Right forelimb (tissue), 1 donor: ENCODE data around the gene RNF111.
"Not testable (repeated sequence)": the region's sequence is repeated elsewhere in the genome, so short reads cannot be mapped to it uniquely, and the experiment has no call there.

ENCODE experiments used
- DNase-seq: peaks from one replicate; pipeline ENCODE4 v3.0.0-alpha.2; 2018

Gene RNF111

DNA sequence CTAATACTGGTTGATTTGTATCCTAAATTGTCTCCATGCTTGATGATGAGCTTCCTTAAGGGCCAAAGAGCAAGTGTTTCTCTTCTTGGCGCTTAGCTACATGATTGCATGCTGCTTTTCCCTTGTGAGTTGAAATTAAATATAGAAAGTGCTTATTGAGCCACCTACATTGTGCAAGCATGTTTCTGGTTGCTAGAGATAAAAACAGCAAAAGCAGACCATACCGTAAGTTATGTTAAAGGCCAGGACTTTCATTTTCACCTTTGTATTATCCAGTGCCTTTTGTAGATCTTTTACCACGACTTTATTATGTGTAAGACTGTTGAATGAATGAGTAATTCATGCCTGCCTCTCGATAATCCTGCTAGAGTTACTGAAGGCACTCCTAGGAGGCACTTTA is 75.6 kb downstream of the RNF111 start:
- DNase-seq, result no peak

- no peak for DNase-seq
These were observed 82.0 kb downstream of the RNF111 start for GRCh38 chr15:59069430-59069829.

DNA sequence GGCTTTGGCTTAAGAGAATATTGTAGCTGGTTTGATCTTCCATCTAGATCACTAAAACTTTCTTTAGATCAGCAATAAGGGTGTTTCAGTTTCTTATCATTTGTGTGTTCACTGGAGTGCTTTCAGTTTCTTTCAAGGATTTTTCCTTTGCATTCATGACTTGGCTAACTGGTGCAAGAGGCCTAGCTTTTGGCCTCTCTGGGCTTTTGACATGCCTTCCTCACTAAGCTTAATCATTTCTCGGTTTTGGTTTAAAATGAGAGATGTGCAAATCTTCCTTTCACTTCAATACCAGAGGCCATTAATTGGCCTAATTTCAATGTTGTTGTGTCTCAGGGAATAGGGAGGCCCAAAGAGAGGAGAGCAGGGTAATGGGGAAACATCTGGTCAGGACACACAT is 87.1 kb downstream of the RNF111 start:
- no peak for DNase-seq

GRCh38 chr15:59087731-59088130 is 100.3 kb downstream of the RNF111 start:
- DNase-seq, result no peak

- no peak for DNase-seq
These were observed 106.6 kb downstream of the RNF111 start for GRCh38 chr15:59094077-59094476.

- DNase-seq, result no peak
These were observed 109.0 kb downstream of the RNF111 start for GRCh38 chr15:59096429-59096828.

GRCh38 chr15:59099162-59099685 is 111.8 kb downstream of the RNF111 start:
- DNase-seq, result no peak

DNA sequence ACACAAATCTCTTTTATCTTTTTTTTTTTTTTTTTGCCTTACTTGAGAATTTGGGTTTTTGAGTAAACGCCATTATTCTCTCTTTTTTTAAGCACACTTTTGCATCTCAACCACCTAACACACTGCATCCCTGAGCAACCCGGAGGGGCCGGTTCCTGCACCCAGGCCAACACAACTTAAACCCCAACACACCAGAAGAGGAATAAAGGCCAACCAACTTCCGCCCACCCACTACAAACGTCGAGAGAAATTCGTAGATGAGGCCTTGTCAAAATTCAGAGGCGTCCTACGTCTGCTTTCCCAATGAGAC is 117.1 kb downstream of the RNF111 start:
- DNase-seq, result no peak

- DNase-seq, result peak; percentile 91
These were observed 117.7 kb downstream of the RNF111 start, which contains the start of gene CCNB2 for GRCh38 chr15:59104912-59105732. Gene CCNB2 (plus strand): TSS chr15:59105146. CDS start chr15:59105269, 123 bp downstream.

DNA sequence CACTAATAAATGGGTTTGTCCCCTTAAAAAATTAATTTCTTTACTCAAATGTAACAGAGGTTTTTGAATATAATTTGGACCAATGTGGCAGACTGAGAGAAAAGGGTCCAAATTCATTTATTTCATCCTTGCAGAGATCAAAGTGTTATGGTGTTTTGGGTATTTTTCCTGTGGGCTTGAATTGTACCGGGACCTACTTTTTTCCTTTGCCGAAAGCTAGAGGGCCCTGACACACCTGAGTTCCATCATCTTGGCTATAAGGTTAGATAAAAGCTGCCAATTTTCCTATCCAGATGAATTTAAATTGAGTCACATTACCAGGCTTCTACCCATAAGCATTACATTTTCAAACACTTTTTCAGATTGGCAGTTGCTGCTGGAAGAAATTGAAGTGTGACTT is 118.4 kb downstream of the RNF111 start:
- DNase-seq, result no peak

DNA sequence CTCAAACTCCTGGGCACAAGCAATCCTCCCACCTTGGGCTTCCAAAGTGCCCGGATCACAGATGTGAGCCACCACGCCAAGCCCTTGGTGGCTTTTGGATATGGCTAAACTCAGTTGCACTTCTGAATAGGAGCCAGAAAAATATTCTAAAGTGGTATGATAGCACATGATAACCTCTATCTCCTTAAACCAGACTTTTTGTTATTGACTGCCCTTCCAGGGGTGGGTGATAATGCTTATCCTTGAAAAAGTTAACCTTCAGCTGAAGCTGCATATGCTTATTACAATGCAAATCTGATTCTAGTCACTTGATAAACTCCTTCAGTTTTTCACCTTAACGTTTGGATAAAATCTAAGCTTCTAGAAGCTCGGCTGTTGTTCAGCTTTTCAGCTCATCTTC is 123.8 kb downstream of the RNF111 start:
- no peak for DNase-seq

DNA sequence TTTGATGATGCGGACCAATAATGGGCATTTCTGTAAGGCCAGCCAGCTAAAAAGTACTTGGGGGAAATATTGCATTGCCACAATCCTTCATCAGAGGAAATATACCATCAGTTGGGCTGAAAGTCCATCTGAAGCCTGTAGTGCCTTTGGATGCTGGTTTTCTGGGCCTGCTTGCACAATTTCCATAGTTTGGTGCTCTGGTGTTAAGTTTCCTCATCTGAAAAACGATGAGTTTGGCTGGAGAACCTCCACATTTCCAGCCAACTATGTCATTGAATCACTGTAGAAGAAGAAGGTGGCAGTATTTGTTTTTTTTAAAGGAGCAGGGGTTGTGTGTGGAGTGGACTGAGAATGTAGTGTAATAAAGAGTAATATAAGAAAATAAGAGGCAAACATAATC is 127.6 kb downstream of the RNF111 start:
- DNase-seq, result no peak

GRCh38 chr15:59116141-59116540 is 128.7 kb downstream of the RNF111 start:
- no peak for DNase-seq

DNA sequence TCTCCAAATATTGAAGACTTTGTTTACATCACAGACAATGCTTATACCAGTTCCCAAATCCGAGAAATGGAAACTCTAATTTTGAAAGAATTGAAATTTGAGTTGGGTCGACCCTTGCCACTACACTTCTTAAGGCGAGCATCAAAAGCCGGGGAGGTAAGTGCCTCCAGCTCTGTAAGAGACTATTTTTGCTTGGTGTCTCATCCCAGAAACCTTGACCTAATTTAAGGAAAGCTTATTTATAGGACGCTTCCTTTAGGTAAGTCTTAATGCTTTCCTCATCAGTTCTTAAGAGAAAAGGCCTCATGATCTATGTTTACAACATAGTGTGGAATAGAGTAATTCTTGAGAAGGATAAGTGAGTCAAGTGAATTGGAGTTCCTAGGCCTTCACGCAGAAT is 129.3 kb downstream of the RNF111 start:
- DNase-seq, result no peak

DNA sequence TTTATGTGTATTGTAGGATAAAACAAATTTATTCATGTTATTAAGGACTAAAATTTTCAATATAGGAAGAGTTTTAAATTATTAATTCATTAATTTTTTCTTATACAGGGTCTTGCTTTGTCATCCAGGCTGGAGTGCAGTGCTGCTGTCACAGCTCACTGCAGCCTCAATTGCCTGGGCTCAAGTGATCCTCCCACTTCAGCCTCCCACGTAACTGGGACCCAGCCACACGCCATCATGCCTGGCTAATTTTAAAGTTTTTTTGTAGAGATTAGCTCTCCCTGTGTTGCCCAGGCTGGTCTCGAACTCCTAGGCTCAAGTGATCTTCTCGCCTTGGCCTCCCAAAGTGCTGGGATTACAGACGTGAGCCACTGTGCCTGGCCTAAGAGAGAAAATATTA is 132.2 kb downstream of the RNF111 start:
- DNase-seq, result no peak

- no peak for DNase-seq
These were observed 133.5 kb downstream of the RNF111 start for GRCh38 chr15:59120937-59121336.

- no peak for DNase-seq
These were observed 136.8 kb downstream of the RNF111 start for GRCh38 chr15:59124261-59124660.

DNA sequence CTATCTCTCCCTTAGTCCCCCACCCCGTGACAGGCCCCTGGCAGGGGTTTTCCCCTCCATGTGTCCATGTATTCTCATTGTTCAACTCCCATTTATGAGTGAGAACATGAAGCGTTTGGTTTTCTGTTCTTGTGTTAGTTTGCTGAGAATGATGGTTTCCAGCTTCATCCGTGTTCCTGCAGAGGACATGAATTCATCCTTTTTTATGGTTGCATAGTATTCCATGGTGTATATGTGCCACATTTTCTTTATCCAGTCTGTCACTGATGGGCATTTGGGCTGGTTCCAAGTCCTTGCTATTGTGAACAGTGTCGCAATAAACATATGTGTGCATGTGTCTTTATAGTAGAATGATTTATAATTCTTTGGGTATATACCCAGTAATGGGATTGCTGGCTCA is 138.2 kb downstream of the RNF111 start:
- not testable (repeated sequence) for DNase-seq

GRCh38 chr15:59127255-59127654 is 139.8 kb downstream of the RNF111 start:
- DNase-seq, result not testable (repeated sequence)

DNA sequence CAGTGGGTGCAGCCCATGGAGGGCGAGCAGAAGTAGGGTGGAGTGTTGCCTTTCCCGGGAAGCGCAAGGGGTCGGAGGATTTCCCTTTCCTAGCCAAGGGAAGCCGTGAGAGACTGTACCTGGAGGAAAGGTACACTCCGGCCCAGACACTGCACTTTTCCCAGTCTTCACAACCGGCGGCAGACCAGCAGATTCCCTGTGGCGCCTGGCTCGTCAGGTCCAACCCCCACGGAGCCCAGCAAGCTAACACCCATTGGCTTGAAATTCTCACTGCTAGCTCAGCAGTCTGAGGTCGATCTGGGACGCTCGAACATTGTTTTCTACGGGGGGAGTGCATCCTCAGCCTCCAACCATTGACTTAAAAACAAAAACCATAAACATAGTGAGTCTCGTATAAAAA is 144.0 kb downstream of the RNF111 start:
- no peak for DNase-seq

DNA sequence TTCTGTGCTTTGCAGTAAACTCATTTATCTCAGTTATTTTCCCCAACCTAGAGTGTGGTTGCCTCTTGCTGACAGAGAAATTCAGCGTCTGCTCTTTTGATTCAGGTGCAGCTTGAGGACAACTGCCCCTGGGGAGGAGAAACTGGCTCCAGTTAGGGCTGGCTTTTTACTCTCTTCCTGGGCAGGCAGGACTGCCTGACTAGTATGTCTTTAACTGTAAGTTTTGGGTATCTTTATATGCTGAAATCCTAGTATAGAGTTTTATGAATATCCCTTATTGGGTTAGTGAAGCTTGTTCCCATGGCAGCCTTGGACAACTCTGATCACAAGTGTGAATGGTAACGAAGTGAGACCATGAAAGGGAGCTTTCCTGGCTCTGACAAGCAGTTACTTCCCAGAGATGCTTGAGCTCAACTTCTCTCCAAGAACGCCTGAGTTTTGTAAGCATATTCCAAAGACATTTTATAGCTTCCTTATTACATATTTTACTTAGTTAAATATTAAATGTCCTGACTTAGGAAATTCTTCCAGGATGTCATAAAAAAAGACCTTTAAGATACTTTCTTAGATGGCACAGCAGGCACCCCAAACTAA is 144.6 kb downstream of the RNF111 start:
- DNase-seq, result no peak

GRCh38 chr15:59133929-59134427 is 146.5 kb downstream of the RNF111 start:
- no peak for DNase-seq

DNA sequence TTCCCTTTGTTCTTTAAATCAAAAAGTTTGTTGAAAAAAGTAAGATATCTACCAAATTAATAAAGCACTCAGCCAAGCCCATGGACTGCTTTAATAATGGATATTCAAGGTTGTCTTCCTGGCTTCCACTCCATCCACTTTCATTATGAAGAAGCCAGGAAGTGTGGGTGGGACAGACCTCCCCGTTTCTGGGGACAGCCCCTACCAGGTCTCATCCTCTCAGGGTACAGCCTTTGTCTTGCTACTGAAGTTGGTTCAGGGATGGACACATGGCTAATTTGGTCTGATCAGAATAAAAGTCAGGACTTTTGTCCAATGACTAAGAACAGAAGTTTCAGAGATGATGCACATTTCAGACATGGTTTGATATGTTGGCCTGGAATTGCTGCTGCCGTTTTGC is 150.1 kb downstream of the RNF111 start:
- no peak for DNase-seq

- DNase-seq, result no peak
These were observed 150.8 kb downstream of the RNF111 start for GRCh38 chr15:59138243-59138642.
